Measurements from ENCODE around the gene INSIG1.

INSIG1 gene

GRCh38 chr7:155255071-155255470 is 42.6 kb upstream of the INSIG1 start:
- no peak for DNase-seq (ENCODE audit: low read depth)
- H3K4me3 ChIP-seq (ENCODE audit: control insufficient read depth, low read depth, low read length) = no peak overlapping the region
- no peak for TF ChIP-seq CTCF (IDR thresholded peaks at IDR 0.05; ENCODE audit: control insufficient read depth, insufficient read depth, low read depth, low read length, missing control alignments)

GRCh38 chr7:155255621-155256020 is 42.1 kb upstream of the INSIG1 start:
- no peak for DNase-seq (ENCODE audit: low read depth)
- no peak overlapping the region for H3K4me3 ChIP-seq (ENCODE audit: control insufficient read depth, low read depth, low read length)
- TF ChIP-seq CTCF (IDR thresholded peaks at IDR 0.05; ENCODE audit: control insufficient read depth, insufficient read depth, low read depth, low read length, missing control alignments) = no peak

GRCh38 chr7:155256081-155256760 is 41.5 kb upstream of the INSIG1 start:
- no peak for TF ChIP-seq CTCF (IDR thresholded peaks at IDR 0.05; ENCODE audit: control insufficient read depth, insufficient read depth, low read depth, low read length, missing control alignments)
- DNase-seq (ENCODE audit: low read depth) = no peak
- H3K4me3 ChIP-seq (ENCODE audit: control insufficient read depth, low read depth, low read length) = no peak overlapping the region

- no peak for DNase-seq (ENCODE audit: low read depth)
- no peak for TF ChIP-seq CTCF (IDR thresholded peaks at IDR 0.05; ENCODE audit: control insufficient read depth, insufficient read depth, low read depth, low read length, missing control alignments)
- no peak overlapping the region for H3K4me3 ChIP-seq (ENCODE audit: control insufficient read depth, low read depth, low read length)
Observed at GRCh38 chr7:155256761-155257481, 40.8 kb upstream of the INSIG1 start.

- TF ChIP-seq CTCF (IDR thresholded peaks at IDR 0.05; ENCODE audit: control insufficient read depth, insufficient read depth, low read depth, low read length, missing control alignments) = no peak
- no peak overlapping the region; the same call in 1 of the 2 replicates for H3K4me3 ChIP-seq (ENCODE audit: control insufficient read depth, low read depth, low read length)
- DNase-seq (ENCODE audit: low read depth) = peak; percentile 80
Observed at GRCh38 chr7:155257482-155258225, 40.0 kb upstream of the INSIG1 start.

GRCh38 chr7:155258226-155258560 is 39.5 kb upstream of the INSIG1 start:
- DNase-seq (ENCODE audit: low read depth) = peak; percentile 84
- TF ChIP-seq CTCF (IDR thresholded peaks at IDR 0.05; ENCODE audit: control insufficient read depth, insufficient read depth, low read depth, low read length, missing control alignments) = no peak
- no peak overlapping the region; the same call in 1 of the 2 replicates for H3K4me3 ChIP-seq (ENCODE audit: control insufficient read depth, low read depth, low read length)
